SK-N-SH (cell line): ENCODE measurements around the gene OR4D11. TPM values are rescaled to one million over a fixed set of nuclear protein-coding genes. Genes with fewer than 3 reads are reported as not detected.

ENCODE experiments used
- CTCF ChIA-PET: fragments of 300-600, 350-600 bp; formaldehyde crosslinking; extraction: SDS; loops from one replicate; lab custom pipeline; 2021; lab: Yijun Ruan, JAX
- POLR2A ChIA-PET: fragments of 350-600 bp; sonication (Branson Sonifier 250); formaldehyde crosslinking; extraction: SDS; loops from one replicate; lab custom pipeline; 2020; ENCODE audit warnings: antibody characterized with exemption, inconsistent platforms; lab: Yijun Ruan, JAX
- DNase-seq: peaks from one replicate; pipeline ENCODE4 v3.0.0; 2012
- H2AFZ ChIP-seq: fragments of 200-600 bp; sonication (generic); 2 replicates; pipeline ENCODE4 v1.8.1; 2016; ENCODE audit warnings: antibody characterized with exemption, mild to moderate bottlenecking, low read depth
- H3F3A ChIP-seq: fragments of 200-600 bp; sonication (generic); replicated peaks from 2 replicates; pipeline ENCODE3; 2016; ENCODE audit warnings: antibody characterized with exemption, mild to moderate bottlenecking; ENCODE audit not compliant: insufficient read depth
- H3K27ac ChIP-seq, 2 experiments: fragments of 200-500 bp in 1 of 2; fragments of 200-600 bp in 1 of 2; sonication (Bioruptor generic) in 1 of 2; sonication (generic), shearing (Covaris generic) in 1 of 2; 2 replicates each; pipeline versions ENCODE4 v1.5.1 to v1.6.1; 2014 to 2016; ENCODE audit warnings: low read depth in 2 of 2, inconsistent platforms in 1 of 2, low read length in 1 of 2, mild to moderate bottlenecking in 1 of 2, mixed read lengths in 1 of 2
- H3K27me3 ChIP-seq: fragments of 200-600 bp; sonication (generic), shearing (Covaris generic); 2 replicates; pipeline ENCODE4 v1.6.1; 2016; ENCODE audit warnings: mixed run types; ENCODE audit not compliant: insufficient read depth
- H3K36me3 ChIP-seq, 2 experiments: fragments of 200-500 bp in 1 of 2; fragments of 200-600 bp in 1 of 2; sonication (Bioruptor generic) in 1 of 2; sonication (generic) in 1 of 2; replicated peaks in 1 of 2; 2 replicates each; pipeline versions ENCODE3 to v1.5.1; 2014 to 2016; ENCODE audit warnings: low read length in 1 of 2, mild to moderate bottlenecking in 1 of 2; ENCODE audit not compliant: insufficient read depth in 2 of 2, control insufficient read depth in 1 of 2
- H3K4me1 ChIP-seq, 2 experiments: fragments of 200-500 bp in 1 of 2; fragments of 200-600 bp in 1 of 2; sonication (Bioruptor generic) in 1 of 2; sonication (generic), shearing (Covaris generic) in 1 of 2; 2 replicates each; pipeline versions ENCODE4 v1.5.1 to v1.6.1; 2014 to 2016; ENCODE audit warnings: low read depth in 1 of 2, low read length in 1 of 2, mixed run types in 1 of 2; ENCODE audit not compliant: insufficient read depth in 2 of 2, control insufficient read depth in 1 of 2
- H3K4me2 ChIP-seq: fragments of 200-600 bp; sonication (generic), shearing (Covaris generic); 2 replicates; pipeline ENCODE4 v1.6.1; 2017; ENCODE audit warnings: mixed run types
- H3K4me3 ChIP-seq, 2 experiments: fragments of 200-500 bp in 1 of 2; fragments of 200-600 bp in 1 of 2; sonication (Bioruptor generic) in 1 of 2; sonication (generic), shearing (Covaris generic) in 1 of 2; 2 replicates each; pipeline versions ENCODE4 v1.5.1 to v1.8.1; 2014 to 2016; ENCODE audit warnings: low read depth in 2 of 2, inconsistent platforms in 1 of 2, low read length in 1 of 2, mild to moderate bottlenecking in 1 of 2, mixed read lengths in 1 of 2, moderate library complexity in 1 of 2
- H3K79me2 ChIP-seq: fragments of 200-600 bp; sonication (generic); 2 replicates; pipeline ENCODE4 v1.8.1; 2017; ENCODE audit warnings: mild to moderate bottlenecking; ENCODE audit not compliant: insufficient read depth
- H3K9ac ChIP-seq: fragments of 200-600 bp; sonication (generic); 2 replicates; pipeline ENCODE4 v1.6.1; 2017; ENCODE audit warnings: mixed run types
- H3K9me2 ChIP-seq: fragments of 200-600 bp; sonication (generic); 2 replicates; pipeline ENCODE4 v1.6.1; 2017; ENCODE audit warnings: mixed run types
- H3K9me3 ChIP-seq: fragments of 200-600 bp; sonication (generic); 2 replicates; pipeline ENCODE4 v1.6.1; 2017; ENCODE audit warnings: mixed run types, mild to moderate bottlenecking, moderate library complexity
- H4K20me1 ChIP-seq: fragments of 200-600 bp; sonication (generic); 2 replicates; pipeline ENCODE4 v1.6.1; 2017; ENCODE audit warnings: mild to moderate bottlenecking, mixed run types; ENCODE audit not compliant: insufficient read depth
- CHD2 ChIP-seq: fragments of 150-350 bp; IDR thresholded peaks from 2 replicates; pipeline ENCODE4 v1.6.1; 2018; ENCODE audit warnings: low read length; ENCODE audit not compliant: partially characterized antibody
- ELF1 ChIP-seq: IDR thresholded peaks from 2 replicates; pipeline ENCODE4 v1.4.0; 2012
- EP300 ChIP-seq, 2 experiments: IDR thresholded peaks; 2 replicates each; pipeline versions ENCODE4 v1.4.0 to v1.6.1; 2012; ENCODE audit warnings: borderline replicate concordance in 1 of 2, low read depth in 1 of 2, low read length in 1 of 2
- EZH2phosphoT487 ChIP-seq: fragments of 200-600 bp; sonication (generic); IDR thresholded peaks from 2 replicates; pipeline ENCODE4 v1.6.1; 2017; ENCODE audit warnings: low read depth, mixed run types, mild to moderate bottlenecking, antibody characterized with exemption, moderate library complexity, borderline replicate concordance
- FOSL2 ChIP-seq: IDR thresholded peaks from 2 replicates; pipeline ENCODE4 v1.4.0; 2012; ENCODE audit warnings: low read depth, mild to moderate bottlenecking, moderate library complexity, borderline replicate concordance
- FOXJ3 ChIP-seq: sonication (generic); formaldehyde crosslinking; IDR thresholded peaks from 2 replicates; pipeline ENCODE4 v1.5.1; 2020; ENCODE audit warnings: mild to moderate bottlenecking, missing genetic modification reagents
- FOXM1 ChIP-seq: IDR thresholded peaks from 2 replicates; pipeline ENCODE4 v1.4.0; 2012; ENCODE audit warnings: low read depth, mild to moderate bottlenecking
- GABPA ChIP-seq: IDR thresholded peaks from 2 replicates; pipeline ENCODE4 v1.4.0; 2012; ENCODE audit warnings: low read depth, mild to moderate bottlenecking
- GATA2 ChIP-seq: sonication (generic); formaldehyde crosslinking; IDR thresholded peaks from 2 replicates; pipeline ENCODE4 v1.5.0; 2020; ENCODE audit warnings: mild to moderate bottlenecking, missing genetic modification reagents
- JUND ChIP-seq: IDR thresholded peaks from 2 replicates; pipeline ENCODE4 v1.4.0; 2012
- MXI1 ChIP-seq: IDR thresholded peaks from 2 replicates; pipeline ENCODE4 v1.6.1; 2012; ENCODE audit warnings: mild to moderate bottlenecking, low read depth, low read length, improper control_type of control experiment
- NFIC ChIP-seq: IDR thresholded peaks from 2 replicates; pipeline ENCODE4 v1.4.0; 2012; ENCODE audit warnings: borderline replicate concordance
- POLR2AphosphoS5 ChIP-seq: IDR thresholded peaks from 2 replicates; pipeline ENCODE4 v1.6.1; 2012; ENCODE audit warnings: low read depth, low read length
- RCOR1 ChIP-seq: fragments of 150-350 bp; IDR thresholded peaks from 2 replicates; pipeline ENCODE4 v1.6.1; 2017; ENCODE audit warnings: antibody characterized with exemption, low read length
- RFX5 ChIP-seq: IDR thresholded peaks from 2 replicates; pipeline ENCODE4 v1.6.1; 2012; ENCODE audit warnings: mild to moderate bottlenecking, improper control_type of control experiment, low read length
- SIN3A ChIP-seq: IDR thresholded peaks from 2 replicates; pipeline ENCODE4 v1.6.1; 2012; ENCODE audit warnings: low read depth, mild to moderate bottlenecking, low read length, moderate library complexity, borderline replicate concordance
- WGBS: methylation state at CpG from one replicate; pipeline ENCODE4 v1.1.6; 2017; ENCODE audit warnings: low lambda C conversion rate; 5-methylcytosine and 5-hydroxymethylcytosine counted together
- polyA plus RNA-seq, 3 experiments: library from polyadenylated mRNA; depleted of rRNA; stranded (reverse); fragments of >200 nt; gene quantifications; 2 replicates each; pipeline ENCODE4 v1.2.3, GENCODE V29; 2012
- TF ChIP-seq, protein P1 (sequence below): IDR thresholded peaks from 2 replicates; pipeline ENCODE4; 2012
- TF ChIP-seq, protein P2 (sequence below): IDR thresholded peaks from 2 replicates; pipeline ENCODE4 v1.6.1; 2012; ENCODE audit warnings: mild to moderate bottlenecking, low read depth, low read length, moderate library complexity
- TF ChIP-seq, protein P3 (sequence below): IDR thresholded peaks from 2 replicates; pipeline ENCODE4 v1.4.0; 2012; ENCODE audit warnings: low read depth
- TF ChIP-seq, protein P4 (sequence below): fragments of 150-350 bp; IDR thresholded peaks from 2 replicates; pipeline ENCODE4 v1.6.1; 2016; ENCODE audit warnings: mild to moderate bottlenecking, low read depth, low read length

The OR4D11 gene
- not detected in 2 replicates for polyA plus RNA-seq (2012; rRNA removed)
- not detected in 2 replicates for polyA plus RNA-seq (2012; cell fraction: cytosol; rRNA removed)
- polyA plus RNA-seq (2012; cell fraction: nucleus; rRNA removed), result not detected in 2 replicates

DNA sequence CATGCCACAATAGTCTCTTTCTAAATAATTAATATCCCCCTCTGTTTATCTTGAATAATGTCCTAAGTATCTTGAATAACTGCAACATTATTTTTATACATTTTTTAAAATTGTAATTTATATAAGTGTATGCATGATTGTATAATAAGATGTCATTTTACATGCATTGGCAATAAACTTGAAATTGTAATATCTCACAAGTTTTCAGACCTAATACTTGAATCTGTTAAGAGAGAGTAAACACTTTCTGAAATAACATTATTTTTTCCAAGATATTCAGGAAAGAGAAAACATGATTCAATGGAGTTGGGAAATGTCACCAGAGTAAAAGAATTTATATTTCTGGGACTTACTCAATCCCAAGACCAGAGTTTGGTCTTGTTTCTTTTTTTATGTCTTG is at the start of gene OR4D11:
Gene OR4D11 (plus strand): TSS at position 301 of the 400 bp plus-strand sequence. CDS start 0 bp downstream, at position 301.
- ChIA-PET POLR2A (no interaction called here), CTCF (no interaction called here)
- H3K9ac ChIP-seq, result no peak within 1 kb of the TSS
- H3K9me2 ChIP-seq, result no peaks in the 10 kb centered on the region
- no peak within 1 kb of the TSS for H3K4me3 ChIP-seq
- no peaks in the 10 kb centered on the region for H3K9me3 ChIP-seq
- H3F3A ChIP-seq, result no peaks in the 10 kb centered on the region
- H3K27me3 ChIP-seq, result peaks cover 18% of the 10 kb centered on the region; the same call in 1 of the 2 replicates
- no peak within 1 kb of the TSS for H3K27ac ChIP-seq
- no peak for TF ChIP-seq FOSL2
- TF ChIP-seq CHD2, result no peak
- TF ChIP-seq, protein P1, sequence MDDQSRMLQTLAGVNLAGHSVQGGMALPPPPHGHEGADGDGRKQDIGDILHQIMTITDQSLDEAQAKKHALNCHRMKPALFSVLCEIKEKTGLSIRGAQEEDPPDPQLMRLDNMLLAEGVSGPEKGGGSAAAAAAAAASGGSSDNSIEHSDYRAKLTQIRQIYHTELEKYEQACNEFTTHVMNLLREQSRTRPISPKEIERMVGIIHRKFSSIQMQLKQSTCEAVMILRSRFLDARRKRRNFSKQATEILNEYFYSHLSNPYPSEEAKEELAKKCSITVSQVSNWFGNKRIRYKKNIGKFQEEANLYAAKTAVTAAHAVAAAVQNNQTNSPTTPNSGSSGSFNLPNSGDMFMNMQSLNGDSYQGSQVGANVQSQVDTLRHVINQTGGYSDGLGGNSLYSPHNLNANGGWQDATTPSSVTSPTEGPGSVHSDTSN, result no peak
- TF ChIP-seq POLR2AphosphoS5, result no peak
- TF ChIP-seq, protein P2, sequence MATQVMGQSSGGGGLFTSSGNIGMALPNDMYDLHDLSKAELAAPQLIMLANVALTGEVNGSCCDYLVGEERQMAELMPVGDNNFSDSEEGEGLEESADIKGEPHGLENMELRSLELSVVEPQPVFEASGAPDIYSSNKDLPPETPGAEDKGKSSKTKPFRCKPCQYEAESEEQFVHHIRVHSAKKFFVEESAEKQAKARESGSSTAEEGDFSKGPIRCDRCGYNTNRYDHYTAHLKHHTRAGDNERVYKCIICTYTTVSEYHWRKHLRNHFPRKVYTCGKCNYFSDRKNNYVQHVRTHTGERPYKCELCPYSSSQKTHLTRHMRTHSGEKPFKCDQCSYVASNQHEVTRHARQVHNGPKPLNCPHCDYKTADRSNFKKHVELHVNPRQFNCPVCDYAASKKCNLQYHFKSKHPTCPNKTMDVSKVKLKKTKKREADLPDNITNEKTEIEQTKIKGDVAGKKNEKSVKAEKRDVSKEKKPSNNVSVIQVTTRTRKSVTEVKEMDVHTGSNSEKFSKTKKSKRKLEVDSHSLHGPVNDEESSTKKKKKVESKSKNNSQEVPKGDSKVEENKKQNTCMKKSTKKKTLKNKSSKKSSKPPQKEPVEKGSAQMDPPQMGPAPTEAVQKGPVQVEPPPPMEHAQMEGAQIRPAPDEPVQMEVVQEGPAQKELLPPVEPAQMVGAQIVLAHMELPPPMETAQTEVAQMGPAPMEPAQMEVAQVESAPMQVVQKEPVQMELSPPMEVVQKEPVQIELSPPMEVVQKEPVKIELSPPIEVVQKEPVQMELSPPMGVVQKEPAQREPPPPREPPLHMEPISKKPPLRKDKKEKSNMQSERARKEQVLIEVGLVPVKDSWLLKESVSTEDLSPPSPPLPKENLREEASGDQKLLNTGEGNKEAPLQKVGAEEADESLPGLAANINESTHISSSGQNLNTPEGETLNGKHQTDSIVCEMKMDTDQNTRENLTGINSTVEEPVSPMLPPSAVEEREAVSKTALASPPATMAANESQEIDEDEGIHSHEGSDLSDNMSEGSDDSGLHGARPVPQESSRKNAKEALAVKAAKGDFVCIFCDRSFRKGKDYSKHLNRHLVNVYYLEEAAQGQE, result no peak
- no peak for TF ChIP-seq RCOR1
- no peak for TF ChIP-seq NFIC
- TF ChIP-seq, protein P3, sequence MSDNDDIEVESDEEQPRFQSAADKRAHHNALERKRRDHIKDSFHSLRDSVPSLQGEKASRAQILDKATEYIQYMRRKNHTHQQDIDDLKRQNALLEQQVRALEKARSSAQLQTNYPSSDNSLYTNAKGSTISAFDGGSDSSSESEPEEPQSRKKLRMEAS, result no peak
- TF ChIP-seq GABPA, result no peak
- TF ChIP-seq ELF1, result no peak
- TF ChIP-seq FOXJ3 (CRISPR knock-in tag), result no peak
- no peak for TF ChIP-seq JUND
- TF ChIP-seq RFX5, result no peak
- no peak within 1 kb of the TSS for H2AFZ ChIP-seq
- no peak within 1 kb of the TSS for H3K4me2 ChIP-seq
- DNase-seq, result no peak
- H3K36me3 ChIP-seq, result no peaks in the 10 kb centered on the region
- H3K4me1 ChIP-seq, result no peaks in the 10 kb centered on the region
- H3K79me2 ChIP-seq, result no peaks in the 10 kb centered on the region
- H4K20me1 ChIP-seq, result no peaks in the 10 kb centered on the region

DNA sequence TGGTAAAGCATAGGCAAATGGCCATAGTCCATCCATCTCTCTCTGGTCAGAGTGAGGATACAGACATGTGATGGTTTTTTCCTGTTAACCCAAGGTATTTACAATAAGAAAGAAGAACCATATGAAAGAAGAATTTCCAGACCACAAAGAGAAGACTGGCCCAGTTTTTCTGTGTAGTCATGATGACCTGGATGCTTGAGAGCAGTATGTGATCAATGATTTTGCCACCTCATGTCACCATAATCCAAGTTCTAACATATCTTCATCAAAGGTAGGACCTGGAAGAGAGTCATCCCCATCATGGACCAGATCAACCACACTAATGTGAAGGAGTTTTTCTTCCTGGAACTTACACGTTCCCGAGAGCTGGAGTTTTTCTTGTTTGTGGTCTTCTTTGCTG is 46.7 kb upstream of the OR4D11 start, which contains the start of gene OR4D6:
Gene OR4D6 (plus strand): TSS at position 301 of the 400 bp plus-strand sequence. CDS start 0 bp downstream, at position 301.
- no peak within 1 kb of the TSS for H3K27ac ChIP-seq
- H3K9me2 ChIP-seq, result no peaks in the 10 kb centered on the region
- H3K4me1 ChIP-seq, result no peaks in the 10 kb centered on the region
- POLR2A ChIA-PET, result no interaction called here
- CTCF ChIA-PET, result no interaction called here
- H3K4me3 ChIP-seq, result no peak within 1 kb of the TSS
- H4K20me1 ChIP-seq, result no peaks in the 10 kb centered on the region
- DNase-seq, result no peak
- H3K9ac ChIP-seq, result no peak within 1 kb of the TSS
- H3K4me2 ChIP-seq, result no peak within 1 kb of the TSS
- H2AFZ ChIP-seq, result no peak within 1 kb of the TSS
- H3F3A ChIP-seq, result no peaks in the 10 kb centered on the region
- H3K36me3 ChIP-seq, result no peaks in the 10 kb centered on the region
- WGBS, result 6% methylated on average over 2 of the region's 2 CpGs
- no peaks in the 10 kb centered on the region for H3K79me2 ChIP-seq
- H3K27me3 ChIP-seq, result peaks cover 6% of the 10 kb centered on the region; the same call in 1 of the 2 replicates
- H3K9me3 ChIP-seq, result no peaks in the 10 kb centered on the region
- TF ChIP-seq NFIC, result no peak
- TF ChIP-seq SIN3A, result no peak
- TF ChIP-seq JUND, result no peak
- TF ChIP-seq, protein P2, result no peak
- TF ChIP-seq GATA2 (CRISPR knock-in tag), result no peak
- no peak for TF ChIP-seq FOXM1
- TF ChIP-seq EP300 (IDR thresholded peaks at IDR 0.05; ENCODE audit: borderline replicate concordance in 1 of 2, low read depth in 1 of 2, low read length in 1 of 2), result no peak
- TF ChIP-seq MXI1, result no peak
- no peak for TF ChIP-seq EZH2phosphoT487
- TF ChIP-seq, protein P4, sequence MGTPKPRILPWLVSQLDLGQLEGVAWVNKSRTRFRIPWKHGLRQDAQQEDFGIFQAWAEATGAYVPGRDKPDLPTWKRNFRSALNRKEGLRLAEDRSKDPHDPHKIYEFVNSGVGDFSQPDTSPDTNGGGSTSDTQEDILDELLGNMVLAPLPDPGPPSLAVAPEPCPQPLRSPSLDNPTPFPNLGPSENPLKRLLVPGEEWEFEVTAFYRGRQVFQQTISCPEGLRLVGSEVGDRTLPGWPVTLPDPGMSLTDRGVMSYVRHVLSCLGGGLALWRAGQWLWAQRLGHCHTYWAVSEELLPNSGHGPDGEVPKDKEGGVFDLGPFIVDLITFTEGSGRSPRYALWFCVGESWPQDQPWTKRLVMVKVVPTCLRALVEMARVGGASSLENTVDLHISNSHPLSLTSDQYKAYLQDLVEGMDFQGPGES, result no peak
